IMR-90 (cell line): ENCODE measurements around the gene CPTP. TPM values are rescaled to one million over a fixed set of nuclear protein-coding genes. Genes with fewer than 3 reads are reported as not detected.

ENCODE experiments used
- ATAC-seq: fragments of 200-7000 bp; cut with Tn5 transposase; 2 replicates; pipeline ENCODE4 v1.9.1; 2020; ENCODE audit warnings: low read depth, mild to moderate bottlenecking, moderate library complexity
- BruUV-seq: library from RNA; stranded (reverse); fragments of 400-500 nt; replicated peaks from 2 replicates; lab custom pipeline; 2021; lab: Mats Ljungman, UMichigan
- CTCF ChIA-PET: fragments of 300-600 bp; formaldehyde crosslinking; extraction: SDS; loops from one replicate; lab custom pipeline; 2021; ENCODE audit warnings: antibody characterized with exemption; lab: Yijun Ruan, JAX
- POLR2A ChIA-PET: fragments of 300-600 bp; sonication (Branson Sonifier 250); formaldehyde crosslinking; loops from one replicate; lab custom pipeline; 2022; ENCODE audit warnings: antibody characterized with exemption; ENCODE audit not compliant: unreplicated experiment; lab: Charles Lee
- DNase-seq: peaks from one replicate; pipeline ENCODE4 v3.0.0; 2013
- H2AFZ ChIP-seq: replicated peaks from 2 replicates; pipeline ENCODE3; 2013; ENCODE audit warnings: low read length, mild to moderate bottlenecking; ENCODE audit not compliant: poor library complexity
- H2AK5ac ChIP-seq: 2 replicates; pipeline ENCODE4 v1.6.1; 2013; ENCODE audit warnings: low read depth, low read length, inconsistent platforms
- H2AK9ac ChIP-seq: replicated peaks from 2 replicates; pipeline ENCODE3; 2013; ENCODE audit warnings: mild to moderate bottlenecking, low read depth, low read length, moderate library complexity; ENCODE audit not compliant: poor library complexity
- H2BK120ac ChIP-seq: 2 replicates; pipeline ENCODE4 v1.6.1; 2013; ENCODE audit warnings: low read depth, low read length, inconsistent platforms
- H2BK15ac ChIP-seq: 3 replicates; pipeline ENCODE4 v1.6.1; 2013; ENCODE audit warnings: low read depth, low read length, inconsistent platforms
- H2BK20ac ChIP-seq: 2 replicates; pipeline ENCODE4 v1.6.1; 2013; ENCODE audit warnings: low read depth, mild to moderate bottlenecking, inconsistent platforms, low read length, moderate library complexity
- H2BK5ac ChIP-seq: 2 replicates; pipeline ENCODE4 v1.6.1; 2013; ENCODE audit warnings: mild to moderate bottlenecking, low read depth, low read length, inconsistent platforms; ENCODE audit not compliant: poor library complexity, severe bottlenecking
- H3K14ac ChIP-seq: replicated peaks from 2 replicates; pipeline ENCODE4 v1.6.1; 2013; ENCODE audit warnings: low read depth, low read length, inconsistent platforms
- H3K18ac ChIP-seq: 2 replicates; pipeline ENCODE4 v1.6.1; 2013; ENCODE audit warnings: low read depth, low read length, control low read depth
- H3K23ac ChIP-seq: 2 replicates; pipeline ENCODE4 v1.6.1; 2013; ENCODE audit warnings: low read depth, low read length, inconsistent platforms
- H3K27ac ChIP-seq: 2 replicates; pipeline ENCODE4 v1.5.1; 2013; ENCODE audit warnings: mild to moderate bottlenecking, control low read depth, low read length; ENCODE audit not compliant: insufficient read depth
- H3K27me3 ChIP-seq: 2 replicates; pipeline ENCODE4 v1.6.1; 2013; ENCODE audit warnings: low read length; ENCODE audit not compliant: control insufficient read depth, insufficient read depth
- H3K36me3 ChIP-seq: 2 replicates; pipeline ENCODE4 v1.6.1; 2013; ENCODE audit warnings: low read length, mixed read lengths; ENCODE audit not compliant: control insufficient read depth, insufficient read depth
- H3K4ac ChIP-seq: 2 replicates; pipeline ENCODE4 v1.6.1; 2013; ENCODE audit warnings: low read depth, low read length, inconsistent platforms
- H3K4me1 ChIP-seq: 2 replicates; pipeline ENCODE4 v1.6.1; 2013; ENCODE audit warnings: low read length, mixed read lengths; ENCODE audit not compliant: control insufficient read depth, insufficient read depth
- H3K4me2 ChIP-seq: 2 replicates; pipeline ENCODE4 v1.6.1; 2013; ENCODE audit warnings: low read depth, mild to moderate bottlenecking, control low read depth, low read length, moderate library complexity
- H3K4me3 ChIP-seq: 2 replicates; pipeline ENCODE4 v1.5.1; 2013; ENCODE audit warnings: low read depth, mild to moderate bottlenecking, control low read depth, low read length, moderate library complexity; ENCODE audit not compliant: insufficient read depth
- H3K56ac ChIP-seq: 2 replicates; pipeline ENCODE4 v1.6.1; 2013; ENCODE audit warnings: low read length, inconsistent platforms; ENCODE audit not compliant: insufficient read depth; ENCODE audit errors: extremely low read depth
- H3K79me1 ChIP-seq, 2 experiments: 2 replicates each; pipeline ENCODE4 v1.6.1; 2013; ENCODE audit warnings: low read length in 2 of 2, inconsistent platforms in 1 of 2, low read depth in 1 of 2
- H3K9ac ChIP-seq: 2 replicates; pipeline ENCODE4 v1.6.1; 2013; ENCODE audit warnings: low read depth, low read length, control low read depth
- H3K9me1 ChIP-seq: 2 replicates; pipeline ENCODE4 v1.6.1; 2013; ENCODE audit warnings: low read length, inconsistent platforms; ENCODE audit not compliant: insufficient read depth
- H3K9me3 ChIP-seq: 2 replicates; pipeline ENCODE4 v1.6.1; 2013; ENCODE audit warnings: low read length; ENCODE audit not compliant: control insufficient read depth, insufficient read depth
- H4K20me1 ChIP-seq: 2 replicates; pipeline ENCODE4 v1.6.1; 2013; ENCODE audit warnings: low read length, inconsistent platforms; ENCODE audit not compliant: insufficient read depth
- H4K5ac ChIP-seq: 2 replicates; pipeline ENCODE4 v1.6.1; 2013; ENCODE audit warnings: mild to moderate bottlenecking, low read depth, low read length, control low read depth
- H4K8ac ChIP-seq, 2 experiments: 2 replicates each; pipeline ENCODE4 v1.6.1; 2013; ENCODE audit warnings: low read depth in 2 of 2, low read length in 2 of 2, control low read depth in 1 of 2, inconsistent platforms in 1 of 2
- H4K91ac ChIP-seq: 2 replicates; pipeline ENCODE4 v1.6.1; 2013; ENCODE audit warnings: low read depth, low read length, inconsistent platforms; ENCODE audit not compliant: insufficient read depth
- BHLHE40 ChIP-seq: fragments of 150-350 bp; IDR thresholded peaks from 2 replicates; pipeline ENCODE4 v1.6.1; 2016; ENCODE audit warnings: mild to moderate bottlenecking, low read depth, low read length
- CEBPB ChIP-seq: IDR thresholded peaks from 2 replicates; pipeline ENCODE4 v1.6.1; 2012; ENCODE audit warnings: low read depth, low read length, improper control_type of control experiment
- CHD1 ChIP-seq: IDR thresholded peaks from 2 replicates; pipeline ENCODE4 v1.6.1; 2012; ENCODE audit warnings: low read depth, low read length, improper control_type of control experiment
- FOS ChIP-seq: fragments of 150-350 bp; IDR thresholded peaks from 2 replicates; pipeline ENCODE4 v1.6.1; 2016; ENCODE audit warnings: low read depth, low read length
- MAZ ChIP-seq: IDR thresholded peaks from 2 replicates; pipeline ENCODE4 v1.6.1; 2012; ENCODE audit warnings: low read depth, mild to moderate bottlenecking, low read length, improper control_type of control experiment, moderate library complexity, borderline replicate concordance
- RAD21 ChIP-seq: IDR thresholded peaks from 2 replicates; pipeline ENCODE4 v1.6.1; 2012; ENCODE audit warnings: low read length, improper control_type of control experiment
- RCOR1 ChIP-seq: IDR thresholded peaks from 2 replicates; pipeline ENCODE4 v1.6.1; 2012; ENCODE audit warnings: mild to moderate bottlenecking, low read length, improper control_type of control experiment; ENCODE audit not compliant: insufficient replicate concordance
- SMC3 ChIP-seq: fragments of 150-350 bp; IDR thresholded peaks from 2 replicates; pipeline ENCODE4 v1.6.1; 2016; ENCODE audit warnings: low read depth, mild to moderate bottlenecking, antibody characterized with exemption, low read length, moderate library complexity
- WGBS, 2 experiments: methylation state at CpG; one replicate each; pipeline versions ENCODE4 v1.1.5 to v1.1.7; 2013; ENCODE audit warnings: missing lambda C conversion rate in 2 of 2; ENCODE audit not compliant: insufficient read length in 1 of 2; ENCODE audit errors: extremely low coverage in 2 of 2; 5-methylcytosine and 5-hydroxymethylcytosine counted together
- dilution Hi-C: fragments of 300-500 bp; cut with HindIII; formaldehyde crosslinking; loops from one replicate; pipeline ENCODE4 v1.14.3; 2018; ENCODE audit warnings: low sequenced_read_pairs; ENCODE audit not compliant: unreplicated experiment
- in situ Hi-C: fragments of 300-500 bp; cut with MboI; formaldehyde crosslinking; loops from 3 replicates; pipeline ENCODE4 v1.14.3; 2019; ENCODE audit warnings: low sequenced_read_pairs, inconsistent platforms, mixed read lengths
- intact Hi-C: fragments of 100-400 bp; cut with micrococcal nuclease; formaldehyde crosslinking; loops from 2 replicates; pipeline ENCODE4 v1.10.0; 2022
- polyA plus RNA-seq, 3 experiments: library from polyadenylated mRNA; depleted of rRNA; stranded (reverse); fragments of >200 nt; gene quantifications; 2 replicates each; pipeline ENCODE4 v1.2.3, GENCODE V29; 2012; ENCODE audit warnings: low replicate concordance in 1 of 3
- total RNA-seq: library from RNA; depleted of rRNA; stranded (reverse); fragments of >200 nt; gene quantifications from 2 replicates; pipeline ENCODE4 v1.2.3, GENCODE V29; 2012
- TF ChIP-seq, protein P1 (sequence below): fragments of 150-350 bp; IDR thresholded peaks from 2 replicates; pipeline ENCODE4 v1.6.1; 2017; ENCODE audit warnings: mild to moderate bottlenecking, antibody characterized with exemption, low read length, low read depth

The CPTP gene
- total and polyA plus RNA-seq, 2 of the 4 experiments (the other 2 are of a cell fraction): 2.7 to 12.1 TPM

DNA sequence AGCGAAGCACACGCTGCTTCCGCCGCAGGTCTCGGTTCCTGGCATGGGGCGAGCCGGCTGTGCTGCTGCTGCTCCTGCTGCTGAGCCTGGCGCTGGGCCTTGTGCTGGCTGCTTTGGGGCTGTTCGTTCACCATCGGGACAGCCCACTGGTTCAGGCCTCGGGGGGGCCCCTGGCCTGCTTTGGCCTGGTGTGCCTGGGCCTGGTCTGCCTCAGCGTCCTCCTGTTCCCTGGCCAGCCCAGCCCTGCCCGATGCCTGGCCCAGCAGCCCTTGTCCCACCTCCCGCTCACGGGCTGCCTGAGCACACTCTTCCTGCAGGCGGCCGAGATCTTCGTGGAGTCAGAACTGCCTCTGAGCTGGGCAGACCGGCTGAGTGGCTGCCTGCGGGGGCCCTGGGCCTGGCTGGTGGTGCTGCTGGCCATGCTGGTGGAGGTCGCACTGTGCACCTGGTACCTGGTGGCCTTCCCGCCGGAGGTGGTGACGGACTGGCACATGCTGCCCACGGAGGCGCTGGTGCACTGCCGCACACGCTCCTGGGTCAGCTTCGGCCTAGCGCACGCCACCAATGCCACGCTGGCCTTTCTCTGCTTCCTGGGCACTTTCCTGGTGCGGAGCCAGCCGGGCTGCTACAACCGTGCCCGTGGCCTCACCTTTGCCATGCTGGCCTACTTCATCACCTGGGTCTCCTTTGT lies 9.1 kb downstream of the CPTP start:
- H3K23ac ChIP-seq: no peak overlapping the region
- intact Hi-C loops: no loop called here

More for the DNA sequence above, 9.1 kb downstream of the CPTP start:
- ChIA-PET POLR2A (no interaction called here), CTCF (no interaction called here)
- Histone ChIP-seq H3K56ac (no peak overlapping the region), H3K9ac (no peak overlapping the region), H3K79me1 (peaks cover 7 to 11% of the 10 kb centered on the region in 2 experiments; a peak in 2 of 4 replicates), H2BK15ac (no peak overlapping the region), H4K91ac (no peak overlapping the region), H2AK5ac (no peak overlapping the region), H3K9me3 (no peaks in the 10 kb centered on the region), H3K18ac (no peak overlapping the region), H4K5ac (no peak overlapping the region), H3K4me3 (no peak overlapping the region), H2BK5ac (no peak overlapping the region), H3K4me1 (no peaks in the 10 kb centered on the region), H2AK9ac (no peak overlapping the region), H3K36me3 (peaks cover 20% of the 10 kb centered on the region), H2BK120ac (no peak overlapping the region), H4K20me1 (peaks cover 19% of the 10 kb centered on the region), H3K4me2 (no peak overlapping the region), H3K4ac (no peak overlapping the region), H3K27me3 (no peaks in the 10 kb centered on the region), H2AFZ (no peak overlapping the region), H3K27ac (no peak overlapping the region), H2BK20ac (no peak overlapping the region), H3K14ac (no peak overlapping the region), H3K9me1 (peaks cover 9% of the 10 kb centered on the region), H4K8ac (no peak overlapping the region)
- in situ Hi-C loops (no loop called here), dilution Hi-C loops (no loop called here)
- DNase-seq (no peak), ATAC-seq (no peak)
- no TSS peak for BruUV-seq
- 95% methylated on average over 35 of the region's 36 CpGs; no CpG with 5 or more reads in 1 of the 2 experiments for WGBS, 2 experiments
- TF ChIP-seq CHD1 (no peak), RAD21 (no peak), FOS (no peak), MAZ (no peak), SMC3 (no peak), BHLHE40 (no peak), RCOR1 (no peak), CEBPB (no peak)
- TF ChIP-seq, protein P1, sequence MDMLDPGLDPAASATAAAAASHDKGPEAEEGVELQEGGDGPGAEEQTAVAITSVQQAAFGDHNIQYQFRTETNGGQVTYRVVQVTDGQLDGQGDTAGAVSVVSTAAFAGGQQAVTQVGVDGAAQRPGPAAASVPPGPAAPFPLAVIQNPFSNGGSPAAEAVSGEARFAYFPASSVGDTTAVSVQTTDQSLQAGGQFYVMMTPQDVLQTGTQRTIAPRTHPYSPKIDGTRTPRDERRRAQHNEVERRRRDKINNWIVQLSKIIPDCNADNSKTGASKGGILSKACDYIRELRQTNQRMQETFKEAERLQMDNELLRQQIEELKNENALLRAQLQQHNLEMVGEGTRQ: no peak
